C4-2B (cell line): ENCODE data around the gene GPR158.

Experiments used
- H3K27ac ChIP-seq: fragments of 450-650 bp; 2 replicates; pipeline ENCODE4 v1.5.1; 2017
- ZFX ChIP-seq: fragments of 450-650 bp; IDR thresholded peaks from 2 replicates; pipeline ENCODE4 v1.6.1; 2017
- TF ChIP-seq, protein P1 (sequence below): fragments of 450-650 bp; conservative IDR thresholded peaks from 2 replicates; pipeline ENCODE4 v1.5.1; 2017; ENCODE audit warnings: mild to moderate bottlenecking

Gene GPR158

DNA sequence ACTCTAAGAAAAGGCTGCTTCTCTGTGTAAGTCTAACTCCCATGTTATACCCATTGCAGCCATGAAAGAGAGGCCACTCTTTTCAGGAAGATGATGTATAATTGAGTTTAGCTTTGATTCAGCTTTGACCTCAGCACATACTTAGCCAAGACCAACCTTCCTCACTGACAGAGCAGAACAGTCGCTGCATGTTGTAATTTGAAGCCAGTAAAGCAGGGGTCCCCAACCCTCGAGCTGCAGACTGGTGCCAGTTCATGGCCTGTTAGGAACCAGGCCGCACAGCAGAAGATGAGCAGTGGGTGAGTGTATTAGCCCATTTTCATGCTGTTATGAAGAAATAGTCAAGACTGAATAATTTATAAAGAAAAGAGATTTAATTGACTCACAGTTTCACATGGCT lies 223.9 kb downstream of the GPR158 start:
- TF ChIP-seq, protein P1, sequence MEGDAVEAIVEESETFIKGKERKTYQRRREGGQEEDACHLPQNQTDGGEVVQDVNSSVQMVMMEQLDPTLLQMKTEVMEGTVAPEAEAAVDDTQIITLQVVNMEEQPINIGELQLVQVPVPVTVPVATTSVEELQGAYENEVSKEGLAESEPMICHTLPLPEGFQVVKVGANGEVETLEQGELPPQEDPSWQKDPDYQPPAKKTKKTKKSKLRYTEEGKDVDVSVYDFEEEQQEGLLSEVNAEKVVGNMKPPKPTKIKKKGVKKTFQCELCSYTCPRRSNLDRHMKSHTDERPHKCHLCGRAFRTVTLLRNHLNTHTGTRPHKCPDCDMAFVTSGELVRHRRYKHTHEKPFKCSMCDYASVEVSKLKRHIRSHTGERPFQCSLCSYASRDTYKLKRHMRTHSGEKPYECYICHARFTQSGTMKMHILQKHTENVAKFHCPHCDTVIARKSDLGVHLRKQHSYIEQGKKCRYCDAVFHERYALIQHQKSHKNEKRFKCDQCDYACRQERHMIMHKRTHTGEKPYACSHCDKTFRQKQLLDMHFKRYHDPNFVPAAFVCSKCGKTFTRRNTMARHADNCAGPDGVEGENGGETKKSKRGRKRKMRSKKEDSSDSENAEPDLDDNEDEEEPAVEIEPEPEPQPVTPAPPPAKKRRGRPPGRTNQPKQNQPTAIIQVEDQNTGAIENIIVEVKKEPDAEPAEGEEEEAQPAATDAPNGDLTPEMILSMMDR, result no peak
- TF ChIP-seq ZFX, result no peak
- no peak overlapping the region for H3K27ac ChIP-seq

- no peak overlapping the region for H3K27ac ChIP-seq
- no peak for TF ChIP-seq ZFX
- TF ChIP-seq, protein P1, result no peak
Observed at GRCh38 chr10:25405871-25406270, 231.1 kb downstream of the GPR158 start.

DNA sequence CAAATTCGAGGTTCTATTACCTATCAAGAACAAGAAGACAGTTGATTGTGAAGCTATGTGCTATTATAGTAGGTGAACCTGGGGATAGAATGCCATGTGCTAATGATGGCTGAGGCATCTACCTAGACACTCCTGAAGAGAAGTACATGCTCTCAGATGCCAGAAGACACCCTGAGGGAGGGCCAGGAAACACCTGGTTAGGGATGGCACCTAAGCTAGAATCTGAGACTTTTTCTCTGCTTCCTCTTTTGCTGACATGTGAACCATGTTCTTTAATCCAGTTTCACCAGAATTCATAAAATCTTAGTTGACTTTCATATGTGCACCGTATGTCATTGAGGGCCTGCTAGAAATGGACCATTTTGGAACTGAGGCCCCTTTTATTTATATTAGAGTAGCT lies 242.8 kb downstream of the GPR158 start:
- H3K27ac ChIP-seq, result no peak overlapping the region
- no peak for TF ChIP-seq ZFX
- TF ChIP-seq, protein P1, result no peak

GRCh38 chr10:25425776-25426175 lies 251.0 kb downstream of the GPR158 start:
- TF ChIP-seq ZFX, result no peak
- TF ChIP-seq, protein P1, result no peak
- H3K27ac ChIP-seq, result no peak overlapping the region

- TF ChIP-seq ZFX, result no peak
- TF ChIP-seq, protein P1, result no peak
Observed at GRCh38 chr10:25436431-25436830, 261.6 kb downstream of the GPR158 start.

GRCh38 chr10:25441270-25441669 lies 266.5 kb downstream of the GPR158 start:
- H3K27ac ChIP-seq, result no peak overlapping the region
- TF ChIP-seq, protein P1, result no peak
- TF ChIP-seq ZFX, result no peak

More at GRCh38 chr10:25436431-25436830, 261.6 kb downstream of the GPR158 start:
- H3K27ac ChIP-seq, result no peak overlapping the region

- TF ChIP-seq, protein P1, result no peak
- TF ChIP-seq ZFX, result no peak
- no peak overlapping the region for H3K27ac ChIP-seq
Observed at GRCh38 chr10:25444266-25444665, 269.5 kb downstream of the GPR158 start.
